Stimulated activated CD4-positive, alpha-beta T cell treated with anti-CD3 and anti-CD28 coated beads, TNF-alpha, amount 100 ng/mL, for 48 hours (primary cell): Measurements from ENCODE around the gene ITGB7.

Experiments
- DNase-seq, 3 donors: peaks; one replicate each; pipeline ENCODE4 v3.0.0-alpha.2; 2020; ENCODE audit warnings: low read depth in 3 of 3

The ITGB7 gene

DNA sequence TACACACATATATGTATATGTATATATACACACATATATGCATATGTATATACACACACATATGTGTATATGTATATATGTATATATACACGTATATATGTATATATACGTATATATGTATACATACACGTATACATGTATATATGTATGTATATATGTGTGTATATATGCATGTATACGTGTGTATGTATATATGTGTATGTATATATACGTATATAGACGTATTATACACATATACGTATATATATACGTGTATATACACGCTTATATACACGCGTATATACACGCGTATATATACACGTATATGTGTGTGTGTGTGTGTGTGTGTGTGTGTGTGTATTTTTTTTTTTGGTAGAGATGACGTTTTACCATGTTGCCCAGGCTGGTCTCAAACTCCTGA, 59.4 kb downstream of the ITGB7 start:
- DNase-seq: no peak

DNA sequence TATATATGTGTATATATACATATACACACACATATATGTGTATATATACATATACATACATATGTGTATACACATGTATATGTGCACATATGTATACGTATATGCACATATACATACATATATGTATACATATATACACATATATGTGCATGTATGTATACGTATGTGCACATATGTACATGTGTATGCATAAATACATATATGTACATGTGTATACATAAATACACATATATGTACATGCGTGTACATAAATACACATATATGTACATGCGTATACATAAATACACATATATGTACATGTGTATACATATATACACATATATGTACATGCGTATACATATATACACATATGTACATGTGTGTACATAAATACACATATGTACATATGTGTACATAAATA, 59.9 kb downstream of the ITGB7 start:
- DNase-seq: no peak

DNA sequence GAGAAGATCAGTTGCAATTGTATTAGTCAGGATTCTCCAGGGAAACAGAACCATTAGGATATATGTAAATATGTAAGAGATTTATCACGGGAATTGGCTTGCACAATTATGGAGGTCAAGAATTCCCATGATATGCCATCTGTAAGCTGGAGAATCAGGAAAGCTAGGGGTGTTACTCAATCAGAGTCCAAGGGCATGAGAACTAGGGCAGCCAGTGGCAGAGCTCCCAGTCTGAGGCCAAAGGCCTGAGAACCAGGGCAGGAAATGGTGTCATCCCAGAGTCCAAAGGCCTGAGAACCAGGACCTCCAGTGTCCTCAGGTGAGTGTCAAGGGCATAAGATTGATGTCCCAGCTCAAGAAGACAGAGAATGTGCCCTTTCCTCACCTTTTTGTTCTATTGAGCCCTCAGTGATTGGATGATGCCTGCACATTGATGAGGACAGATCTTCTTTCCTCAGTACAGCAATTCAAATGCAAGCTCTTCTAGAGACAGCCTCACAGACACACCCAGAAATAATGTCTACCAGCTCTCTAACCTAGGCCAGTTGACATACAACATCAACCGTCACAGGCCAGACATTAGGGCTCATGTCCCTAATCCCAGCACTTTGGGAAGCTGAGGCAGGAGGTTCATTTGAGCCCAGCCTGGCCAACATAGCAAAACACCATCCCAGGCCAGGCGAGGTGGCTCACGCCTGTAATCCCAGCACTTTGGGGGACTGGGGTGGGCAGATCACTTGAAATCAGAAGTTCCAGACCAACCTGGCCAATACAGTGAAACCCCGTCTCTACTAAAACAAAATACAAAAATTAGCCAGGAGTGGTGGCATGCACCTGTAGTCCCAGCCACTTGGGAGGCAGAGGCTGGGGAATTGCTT, 61.4 kb downstream of the ITGB7 start:
- DNase-seq: no peak

DNA sequence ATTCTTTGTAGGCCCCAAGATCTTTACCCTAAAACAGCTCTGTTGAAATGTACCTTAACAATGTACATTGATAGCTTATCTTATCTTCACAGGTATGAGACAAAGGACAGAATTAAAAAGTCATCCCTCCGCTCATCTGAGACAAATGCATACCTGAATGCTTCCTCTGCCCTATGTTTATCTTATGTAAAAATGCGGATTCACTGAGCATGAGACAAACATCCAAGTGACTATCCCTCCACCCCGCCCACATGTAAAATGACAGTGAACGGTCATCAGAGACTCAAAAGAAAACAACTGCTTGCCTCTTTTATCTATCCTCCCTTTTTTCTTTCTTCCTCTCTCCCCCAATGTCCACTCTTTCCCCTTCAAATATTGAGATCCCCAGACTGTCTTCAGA, 63.7 kb downstream of the ITGB7 start:
- DNase-seq: no peak
